Epithelial cell of esophagus (primary cell): ENCODE measurements around the gene FGF14.

Experiments used
- DNase-seq: peaks from one replicate; pipeline ENCODE4 v3.0.0; 2010; ENCODE audit warnings: low read depth
- H3K4me3 ChIP-seq: 2 replicates; pipeline ENCODE4 v1.5.1; 2011; ENCODE audit warnings: mild to moderate bottlenecking, low read length, control low read depth
- TF ChIP-seq, protein P1 (sequence below): IDR thresholded peaks from 2 replicates; pipeline ENCODE4 v1.5.1; 2011; ENCODE audit warnings: low read depth, mild to moderate bottlenecking, low read length, control low read depth, inconsistent platforms; ENCODE audit not compliant: insufficient read depth; ENCODE audit errors: missing control alignments

The FGF14 gene

DNA sequence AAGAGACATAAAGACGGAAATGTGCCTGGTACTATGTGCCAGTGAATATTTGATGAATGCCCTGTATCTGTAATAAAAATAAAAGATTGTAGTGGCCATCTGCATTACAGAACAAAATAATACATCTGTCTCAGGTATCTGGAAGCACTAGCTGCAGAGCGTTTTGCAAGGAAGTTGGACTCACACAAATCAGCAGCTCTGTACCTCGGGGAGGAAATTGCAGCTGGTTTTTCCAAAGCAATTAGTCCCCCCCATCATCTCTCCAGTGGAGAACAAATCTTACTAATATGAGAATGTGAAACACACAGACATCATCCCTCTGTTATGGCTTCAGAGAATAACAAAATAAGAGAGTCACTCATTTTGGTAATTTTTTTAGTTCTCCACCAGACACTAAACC is 704.1 kb downstream of the FGF14 start:
- no peak for DNase-seq
- H3K4me3 ChIP-seq = no peak overlapping the region
- TF ChIP-seq, protein P1, sequence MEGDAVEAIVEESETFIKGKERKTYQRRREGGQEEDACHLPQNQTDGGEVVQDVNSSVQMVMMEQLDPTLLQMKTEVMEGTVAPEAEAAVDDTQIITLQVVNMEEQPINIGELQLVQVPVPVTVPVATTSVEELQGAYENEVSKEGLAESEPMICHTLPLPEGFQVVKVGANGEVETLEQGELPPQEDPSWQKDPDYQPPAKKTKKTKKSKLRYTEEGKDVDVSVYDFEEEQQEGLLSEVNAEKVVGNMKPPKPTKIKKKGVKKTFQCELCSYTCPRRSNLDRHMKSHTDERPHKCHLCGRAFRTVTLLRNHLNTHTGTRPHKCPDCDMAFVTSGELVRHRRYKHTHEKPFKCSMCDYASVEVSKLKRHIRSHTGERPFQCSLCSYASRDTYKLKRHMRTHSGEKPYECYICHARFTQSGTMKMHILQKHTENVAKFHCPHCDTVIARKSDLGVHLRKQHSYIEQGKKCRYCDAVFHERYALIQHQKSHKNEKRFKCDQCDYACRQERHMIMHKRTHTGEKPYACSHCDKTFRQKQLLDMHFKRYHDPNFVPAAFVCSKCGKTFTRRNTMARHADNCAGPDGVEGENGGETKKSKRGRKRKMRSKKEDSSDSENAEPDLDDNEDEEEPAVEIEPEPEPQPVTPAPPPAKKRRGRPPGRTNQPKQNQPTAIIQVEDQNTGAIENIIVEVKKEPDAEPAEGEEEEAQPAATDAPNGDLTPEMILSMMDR = no peak

DNA sequence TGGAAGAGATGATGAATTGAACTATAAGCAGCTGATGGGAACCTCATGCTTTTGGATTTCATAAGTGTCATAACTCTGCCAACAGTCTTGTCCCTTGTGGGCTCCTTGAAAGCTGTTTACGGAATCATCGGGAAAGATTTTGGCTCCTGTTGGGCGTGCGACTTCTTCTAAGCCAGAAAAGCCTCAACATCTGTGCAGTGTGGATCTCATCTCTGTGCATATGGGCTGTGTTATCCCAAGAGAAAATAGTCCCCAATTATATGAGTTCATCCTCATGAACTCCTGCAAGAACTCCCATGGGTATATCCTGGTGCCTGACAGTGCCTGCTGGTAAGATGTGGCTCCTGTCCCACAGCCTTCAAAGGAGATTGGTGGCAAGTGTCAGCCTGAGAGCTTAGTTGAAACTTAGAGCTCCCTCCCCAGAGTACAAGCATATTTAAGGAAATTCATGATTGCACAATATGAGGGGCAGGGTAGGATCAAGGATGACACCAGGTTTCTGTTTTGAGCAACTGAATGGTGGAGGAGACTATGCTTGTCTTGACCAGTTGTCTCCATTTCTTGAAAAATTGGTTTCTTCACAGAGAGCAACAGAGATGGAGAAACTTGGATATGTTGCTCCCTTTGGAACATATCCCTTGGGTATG is 705.9 kb downstream of the FGF14 start:
- DNase-seq = no peak
- TF ChIP-seq, protein P1 = no peak
- H3K4me3 ChIP-seq = no peak overlapping the region

DNA sequence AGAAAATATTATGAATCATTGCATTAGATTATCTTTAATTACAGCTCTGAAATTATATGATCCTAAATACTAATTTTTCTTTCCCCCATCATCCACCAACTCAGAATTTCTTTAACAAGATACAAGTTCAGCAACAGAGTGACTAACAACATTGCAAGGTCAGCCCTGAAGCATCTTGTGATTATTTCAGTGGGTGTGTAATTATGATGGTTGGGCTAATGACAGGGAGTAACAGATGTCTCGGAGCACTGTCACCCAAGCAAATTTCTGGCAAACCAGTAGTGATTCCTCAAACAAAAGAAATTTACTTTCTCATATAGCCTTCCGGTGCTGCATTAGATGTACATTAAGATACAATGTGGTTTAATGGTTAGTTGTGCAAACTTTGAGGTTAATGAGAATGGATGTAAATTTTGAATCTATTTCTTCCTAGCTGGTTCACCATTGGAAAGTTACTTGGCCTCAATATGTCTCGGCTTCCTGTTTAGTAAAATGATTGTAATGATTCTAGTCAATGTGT is 710.4 kb downstream of the FGF14 start:
- H3K4me3 ChIP-seq = no peak overlapping the region
- peak; percentile 30 for DNase-seq
- TF ChIP-seq, protein P1 = no peak

DNA sequence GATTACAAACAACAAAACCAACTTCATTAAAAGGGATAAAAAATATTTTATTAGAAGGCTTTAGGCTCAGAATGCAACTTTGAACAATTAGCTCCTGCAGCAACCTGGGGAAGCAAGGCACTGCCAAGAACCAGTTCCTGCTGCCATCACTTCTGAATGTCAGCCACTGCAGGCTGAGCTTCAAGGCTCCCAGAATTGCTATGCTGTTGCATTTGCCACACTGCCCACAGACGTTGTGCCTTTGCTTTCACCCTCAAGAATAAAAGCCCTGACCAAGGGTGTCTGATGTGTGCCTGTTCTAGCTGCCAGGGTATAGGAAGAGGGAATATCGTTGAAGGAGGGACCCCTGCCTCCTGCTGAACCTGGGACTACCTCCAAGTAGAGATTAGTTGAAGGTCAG is 711.0 kb downstream of the FGF14 start:
- TF ChIP-seq, protein P1 = no peak
- no peak overlapping the region for H3K4me3 ChIP-seq
- no peak for DNase-seq

DNA sequence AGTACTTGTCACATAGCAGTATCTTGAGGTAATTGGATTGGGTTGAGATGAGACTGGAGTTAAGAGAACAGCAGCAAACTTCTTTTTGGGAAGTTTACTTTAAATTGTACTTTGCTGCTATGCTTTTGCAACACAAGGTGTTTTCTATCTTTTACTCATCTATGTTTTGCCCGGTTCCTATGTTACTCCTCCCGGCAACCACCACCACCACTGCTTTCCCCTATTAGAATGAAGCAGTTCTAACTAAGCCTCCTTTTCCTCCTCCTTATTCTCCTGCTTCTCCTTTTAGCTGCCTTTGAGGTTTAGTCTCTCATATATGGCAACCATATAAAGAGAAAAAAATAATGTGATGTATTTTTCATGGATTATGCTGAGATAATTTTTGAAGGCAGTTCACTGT is 715.8 kb downstream of the FGF14 start:
- TF ChIP-seq, protein P1 = no peak
- no peak overlapping the region for H3K4me3 ChIP-seq
- DNase-seq = no peak

DNA sequence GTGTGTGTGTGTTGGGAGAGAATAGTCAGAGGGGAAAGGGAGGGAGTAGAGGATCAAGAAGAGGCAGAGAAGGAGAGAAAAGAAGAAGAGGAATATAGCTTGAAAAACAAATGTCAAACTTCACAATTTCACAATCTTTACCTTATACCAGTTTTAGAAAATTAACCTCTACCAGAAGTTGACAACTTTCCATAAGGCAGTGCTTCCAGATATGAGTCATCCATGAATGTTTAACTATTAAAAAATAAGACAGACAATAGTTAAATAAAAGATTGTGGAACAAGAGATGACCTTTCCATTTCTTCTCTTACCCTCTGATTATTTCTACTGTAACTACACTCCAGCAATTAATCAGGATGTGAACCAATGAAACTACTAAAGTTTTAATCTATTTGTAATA is 720.0 kb downstream of the FGF14 start:
- TF ChIP-seq, protein P1 = no peak
- DNase-seq = no peak

More for the DNA sequence above, 720.0 kb downstream of the FGF14 start:
- H3K4me3 ChIP-seq = no peak overlapping the region
